Activated naive CD8-positive, alpha-beta T cell (primary cell): Measurements from ENCODE around the gene SETD2.

Experiments
- H3K27ac Mint-ChIP-seq: one replicate; pipeline ENCODE4 v1.8.0; 2021; ENCODE audit warnings: mixed read lengths
- H3K27me3 Mint-ChIP-seq: one replicate; pipeline ENCODE4 v1.8.0; 2021; ENCODE audit warnings: mixed read lengths
- H3K36me3 Mint-ChIP-seq: one replicate; pipeline ENCODE4 v1.8.0; 2021; ENCODE audit warnings: mixed read lengths
- H3K4me1 Mint-ChIP-seq: one replicate; pipeline ENCODE4 v1.8.0; 2021; ENCODE audit warnings: low read depth, mixed read lengths
- H3K4me3 Mint-ChIP-seq: one replicate; pipeline ENCODE4 v1.8.0; 2021; ENCODE audit warnings: mild to moderate bottlenecking, mixed read lengths
- H3K9me3 Mint-ChIP-seq: one replicate; pipeline ENCODE4 v1.8.0; 2021; ENCODE audit warnings: low read depth, mixed read lengths

The SETD2 gene

DNA sequence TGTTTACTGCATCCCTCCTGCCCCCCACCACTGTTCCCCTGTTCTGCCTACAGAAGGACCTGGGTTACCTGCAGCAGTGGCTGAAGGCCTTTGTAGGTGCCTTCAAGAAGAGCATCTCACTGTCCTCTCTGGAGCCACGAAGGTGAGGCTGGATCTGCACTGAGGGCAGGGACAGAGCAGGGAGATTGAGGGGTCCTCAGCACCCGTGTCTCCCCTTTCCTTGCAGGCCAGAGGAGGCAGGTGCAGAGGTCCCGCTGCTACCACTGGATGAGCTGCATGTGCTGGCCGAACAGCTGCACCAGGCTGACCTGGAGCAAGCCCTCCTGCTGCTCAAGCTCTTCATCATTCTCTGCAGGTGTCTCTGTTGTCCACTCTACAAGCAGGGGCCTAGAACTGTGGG, 175.3 kb downstream of the SETD2 start:
- Mint-ChIP-seq H3K4me3 (peak overlapping the region; percentile 38), H3K36me3 (no peaks in the 10 kb centered on the region), H3K9me3 (no peaks in the 10 kb centered on the region), H3K27me3 (no peaks in the 10 kb centered on the region), H3K4me1 (peaks cover 53% of the 10 kb centered on the region), H3K27ac (peak overlapping the region; percentile 41)

DNA sequence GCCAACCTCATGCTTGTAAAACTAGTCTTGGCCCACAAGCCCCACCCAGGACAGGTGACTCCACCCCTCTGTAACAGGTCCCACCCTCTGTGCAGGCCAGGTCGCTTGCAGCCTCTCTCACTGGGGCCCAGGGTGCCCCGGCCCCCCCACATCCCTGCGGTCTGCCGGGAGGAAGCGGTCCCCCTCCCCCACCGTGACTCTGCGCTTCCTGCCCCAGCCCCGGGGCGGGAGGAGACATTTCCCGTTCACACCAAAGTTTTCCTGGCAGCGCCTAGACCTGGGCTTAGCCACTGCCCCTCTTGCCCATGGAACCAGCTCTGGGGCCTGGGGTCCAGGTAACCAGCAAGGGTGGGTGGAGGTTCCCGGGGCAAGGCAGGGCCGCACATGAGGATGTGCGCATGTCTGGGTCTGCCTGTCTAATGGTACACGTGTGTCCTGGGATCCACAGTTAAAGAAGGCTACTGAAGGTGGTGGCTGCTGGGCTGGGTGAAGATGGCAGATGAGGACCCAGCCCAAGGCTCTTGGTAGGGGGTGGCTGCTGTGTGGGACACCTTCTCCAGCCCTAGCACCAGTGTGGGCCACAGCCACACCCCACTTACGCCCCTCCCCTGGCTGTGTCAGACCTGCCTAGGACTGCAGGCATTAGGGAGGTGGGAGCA, 176.0 kb downstream of the SETD2 start:
- Mint-ChIP-seq H3K36me3 (no peaks in the 10 kb centered on the region), H3K4me1 (peaks cover 53% of the 10 kb centered on the region), H3K9me3 (no peaks in the 10 kb centered on the region), H3K4me3 (peak overlapping the region; percentile 79), H3K27ac (peak overlapping the region; percentile 89), H3K27me3 (no peaks in the 10 kb centered on the region)

DNA sequence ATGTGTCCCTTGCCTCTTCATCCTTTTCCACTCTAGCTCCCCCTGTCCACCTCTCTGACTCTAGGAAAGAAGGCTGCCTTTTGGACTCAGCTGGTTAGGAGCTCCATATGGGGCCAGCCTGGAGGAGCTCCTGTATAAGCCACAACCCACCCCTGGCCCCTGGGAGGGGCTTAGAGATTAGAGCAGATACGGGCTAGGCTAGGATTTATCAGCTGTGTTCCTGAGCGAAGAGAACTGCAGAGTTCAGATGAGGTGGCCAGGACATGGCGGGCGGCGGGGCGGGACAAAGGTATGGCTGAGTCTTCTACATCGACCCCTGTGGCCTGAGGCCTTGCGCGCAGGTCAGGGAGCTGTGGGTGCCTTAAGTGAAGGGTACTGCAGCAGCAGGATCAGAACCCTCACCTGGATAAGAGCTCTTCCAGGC, 176.6 kb downstream of the SETD2 start:
- Mint-ChIP-seq H3K9me3 (no peaks in the 10 kb centered on the region), H3K36me3 (no peaks in the 10 kb centered on the region), H3K4me3 (peak overlapping the region; percentile 79), H3K27me3 (no peaks in the 10 kb centered on the region), H3K4me1 (peaks cover 57% of the 10 kb centered on the region), H3K27ac (peak overlapping the region; percentile 89)

DNA sequence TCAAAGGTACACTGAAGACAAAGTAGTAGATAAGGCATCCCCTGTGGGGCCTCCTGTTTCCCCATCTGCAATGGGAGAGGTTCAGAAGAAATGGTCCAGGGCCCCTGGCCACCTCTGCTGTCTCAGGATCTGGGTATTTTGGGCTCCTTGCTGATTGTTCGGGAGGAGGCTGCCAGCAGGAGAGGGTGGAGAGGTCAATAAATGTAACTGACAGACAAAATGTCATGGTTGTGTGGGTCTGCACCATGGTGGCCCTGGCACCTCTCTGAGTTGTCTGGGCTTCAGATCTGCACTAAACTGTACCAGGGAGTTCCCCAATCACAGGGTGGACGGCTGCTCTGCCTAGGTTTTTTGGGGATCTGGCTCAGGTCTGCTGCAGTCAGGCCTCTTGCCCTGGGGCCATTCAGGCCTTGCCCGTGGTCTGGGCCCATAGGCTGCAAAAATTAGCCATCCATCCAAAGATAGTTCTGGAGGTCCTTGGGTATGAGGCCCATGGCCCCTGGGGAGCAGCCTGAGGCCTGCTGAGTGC, 177.1 kb downstream of the SETD2 start:
- Mint-ChIP-seq H3K9me3 (no peaks in the 10 kb centered on the region), H3K4me1 (peaks cover 57% of the 10 kb centered on the region), H3K27ac (peak overlapping the region; percentile 89), H3K27me3 (no peaks in the 10 kb centered on the region), H3K36me3 (no peaks in the 10 kb centered on the region), H3K4me3 (peak overlapping the region; percentile 79)

DNA sequence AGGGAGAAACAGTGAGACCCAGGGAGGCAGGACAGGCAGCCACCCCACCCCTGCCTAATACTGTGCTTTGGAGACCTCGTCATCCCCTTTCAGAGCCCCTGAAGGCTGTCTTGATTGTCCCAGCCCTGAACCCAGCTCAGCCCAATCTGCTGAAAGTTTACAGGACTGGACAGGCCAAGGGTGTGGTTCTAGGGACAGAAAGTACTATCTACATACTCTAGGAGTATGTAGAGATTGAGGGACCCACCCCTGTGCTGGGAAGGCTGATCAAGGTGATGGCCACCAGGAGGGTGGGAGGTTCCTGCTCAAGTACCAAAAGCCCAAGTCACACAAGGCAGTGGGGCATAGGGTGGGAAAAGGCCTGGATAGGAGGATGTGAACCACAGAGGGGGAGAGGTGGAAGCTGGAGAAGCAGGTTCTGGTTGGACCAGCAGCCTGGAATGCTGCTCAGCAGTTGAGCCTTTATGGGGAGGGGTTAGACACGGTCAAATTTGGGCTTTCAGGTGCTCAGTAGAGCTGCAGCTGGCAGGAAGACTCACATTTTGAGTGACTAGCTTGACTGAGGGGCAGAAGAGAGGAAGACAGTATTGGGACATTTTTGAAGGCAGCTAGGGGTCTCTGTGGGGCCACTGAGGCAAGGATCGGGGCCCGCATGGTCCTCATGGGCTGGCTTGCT, 177.7 kb downstream of the SETD2 start:
- H3K36me3 Mint-ChIP-seq, result no peaks in the 10 kb centered on the region
- H3K4me1 Mint-ChIP-seq, result peaks cover 62% of the 10 kb centered on the region
- H3K27ac Mint-ChIP-seq, result peak overlapping the region; percentile 58
- H3K27me3 Mint-ChIP-seq, result no peaks in the 10 kb centered on the region
- H3K4me3 Mint-ChIP-seq, result peak overlapping the region; percentile 79
- no peaks in the 10 kb centered on the region for H3K9me3 Mint-ChIP-seq

DNA sequence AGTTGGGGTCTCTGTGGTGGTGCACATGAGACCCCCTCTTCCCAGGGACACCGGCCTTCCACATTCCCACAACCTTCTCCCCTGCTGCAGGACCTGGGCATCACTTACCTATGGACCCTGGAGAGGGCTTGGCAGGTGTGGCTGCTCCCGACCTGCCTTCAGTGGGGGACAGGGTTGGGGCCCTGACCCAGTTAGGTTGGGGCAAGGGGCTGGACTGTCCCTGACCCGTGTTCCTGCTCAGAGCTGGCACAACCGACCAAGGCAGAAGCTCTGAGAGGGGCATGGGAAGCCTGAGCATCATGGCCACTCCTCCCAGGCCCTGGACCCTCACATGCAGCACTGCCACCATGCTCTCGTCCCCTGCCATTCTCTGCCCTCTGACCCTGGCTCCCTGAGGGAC, 178.3 kb downstream of the SETD2 start:
- Mint-ChIP-seq H3K27ac (no peak overlapping the region), H3K9me3 (no peaks in the 10 kb centered on the region), H3K27me3 (no peaks in the 10 kb centered on the region), H3K4me3 (no peak overlapping the region), H3K4me1 (peaks cover 66% of the 10 kb centered on the region), H3K36me3 (no peaks in the 10 kb centered on the region)

DNA sequence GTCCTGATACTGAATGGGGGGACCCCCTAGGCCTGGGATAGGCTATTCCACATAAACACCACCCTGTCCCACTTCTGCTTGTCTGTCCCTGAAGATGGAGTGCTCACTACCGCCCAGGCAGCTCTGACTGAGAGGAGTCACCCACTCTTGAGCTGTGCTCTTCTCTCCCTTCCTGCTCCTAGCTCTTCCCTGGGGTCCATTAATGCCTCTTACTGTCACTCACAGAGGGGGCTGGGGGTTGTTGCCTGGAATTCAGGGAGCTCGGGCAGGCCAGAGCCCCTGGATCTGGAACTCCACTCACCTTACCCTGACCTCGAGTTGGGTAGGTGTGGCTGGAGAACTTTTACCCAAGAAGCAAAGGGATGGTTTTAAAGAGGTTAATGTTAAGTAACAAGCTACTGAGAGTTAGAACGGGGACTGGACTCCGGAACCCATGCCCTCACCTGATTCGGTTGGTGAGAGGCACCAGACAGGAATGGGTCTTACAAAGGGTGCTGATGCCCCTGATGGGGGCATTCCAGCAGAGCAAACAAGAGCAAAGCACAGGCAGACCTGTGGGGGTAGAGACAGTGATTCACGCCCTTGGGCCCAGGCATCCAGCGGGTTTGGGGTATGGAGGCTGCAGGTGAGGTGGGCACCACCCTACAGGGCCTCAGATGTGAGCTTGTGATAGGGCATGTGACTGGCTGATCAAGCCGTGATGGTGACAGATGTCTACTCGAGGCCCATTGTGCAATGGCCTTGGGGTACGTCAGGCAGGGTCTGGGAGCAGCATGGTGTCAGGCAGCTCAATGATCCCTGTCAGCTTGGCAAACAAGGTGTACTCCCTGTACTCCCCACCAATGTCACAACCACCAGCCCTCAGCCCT, 179.1 kb downstream of the SETD2 start:
- no peaks in the 10 kb centered on the region for H3K36me3 Mint-ChIP-seq
- H3K27me3 Mint-ChIP-seq, result no peaks in the 10 kb centered on the region
- H3K9me3 Mint-ChIP-seq, result no peaks in the 10 kb centered on the region
- H3K4me1 Mint-ChIP-seq, result peaks cover 65% of the 10 kb centered on the region
- H3K4me3 Mint-ChIP-seq, result peak overlapping the region; percentile 15
- no peak overlapping the region for H3K27ac Mint-ChIP-seq

DNA sequence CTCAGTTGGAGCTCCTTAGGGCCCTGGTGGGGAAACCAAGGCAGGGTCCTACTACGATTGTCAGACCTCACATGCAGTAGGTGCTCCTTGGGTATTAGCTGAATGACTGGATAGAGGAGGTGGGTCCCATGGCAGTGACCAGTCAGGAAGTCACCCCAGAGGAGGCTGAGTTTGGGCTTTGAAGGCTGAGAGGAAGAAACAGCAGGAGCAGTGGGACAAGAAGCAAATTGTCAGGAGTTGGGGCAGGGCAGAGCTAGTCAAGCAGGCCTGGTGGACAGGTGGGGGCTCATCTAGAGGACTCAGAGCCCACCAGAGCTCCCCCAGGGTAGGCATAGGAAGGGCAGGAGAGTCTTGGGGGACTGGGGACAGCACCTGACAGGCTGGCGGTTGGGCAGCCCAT, 181.4 kb downstream of the SETD2 start:
- Mint-ChIP-seq H3K9me3 (no peaks in the 10 kb centered on the region), H3K27me3 (no peaks in the 10 kb centered on the region), H3K36me3 (no peaks in the 10 kb centered on the region), H3K4me1 (peaks cover 63% of the 10 kb centered on the region), H3K4me3 (peak overlapping the region; percentile 4), H3K27ac (peak overlapping the region; percentile 42)

DNA sequence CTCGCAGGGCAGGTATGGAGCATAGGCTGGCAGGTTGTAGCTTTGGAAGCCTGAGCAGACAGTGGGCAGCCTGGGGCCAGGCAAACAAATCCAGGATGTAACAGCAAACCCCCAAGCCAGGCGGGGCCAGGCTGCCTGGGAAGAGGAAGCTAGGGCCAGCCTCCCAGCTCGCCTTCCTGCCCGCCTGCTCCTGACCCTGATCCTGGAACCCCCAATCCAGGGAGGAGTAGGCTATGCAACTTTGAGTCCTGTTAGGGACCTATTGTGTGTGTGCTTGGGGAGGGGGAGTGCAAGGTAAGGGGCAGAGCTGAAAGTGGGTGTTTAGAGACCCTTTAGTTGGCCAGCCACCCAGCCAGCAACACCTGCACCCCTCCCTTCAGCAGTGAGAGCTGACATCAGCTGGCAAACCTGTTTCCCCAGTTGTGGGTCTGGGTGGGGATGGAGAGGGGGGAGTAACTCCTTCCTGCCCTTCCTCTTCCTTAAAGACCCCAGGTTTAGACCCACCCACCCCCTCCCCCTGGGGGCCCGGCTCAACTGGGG, 181.9 kb downstream of the SETD2 start:
- H3K27ac Mint-ChIP-seq, result no peak overlapping the region
- H3K4me1 Mint-ChIP-seq, result peaks cover 60% of the 10 kb centered on the region
- H3K36me3 Mint-ChIP-seq, result no peaks in the 10 kb centered on the region
- H3K27me3 Mint-ChIP-seq, result no peaks in the 10 kb centered on the region
- peak overlapping the region; percentile 61 for H3K4me3 Mint-ChIP-seq
- no peaks in the 10 kb centered on the region for H3K9me3 Mint-ChIP-seq

DNA sequence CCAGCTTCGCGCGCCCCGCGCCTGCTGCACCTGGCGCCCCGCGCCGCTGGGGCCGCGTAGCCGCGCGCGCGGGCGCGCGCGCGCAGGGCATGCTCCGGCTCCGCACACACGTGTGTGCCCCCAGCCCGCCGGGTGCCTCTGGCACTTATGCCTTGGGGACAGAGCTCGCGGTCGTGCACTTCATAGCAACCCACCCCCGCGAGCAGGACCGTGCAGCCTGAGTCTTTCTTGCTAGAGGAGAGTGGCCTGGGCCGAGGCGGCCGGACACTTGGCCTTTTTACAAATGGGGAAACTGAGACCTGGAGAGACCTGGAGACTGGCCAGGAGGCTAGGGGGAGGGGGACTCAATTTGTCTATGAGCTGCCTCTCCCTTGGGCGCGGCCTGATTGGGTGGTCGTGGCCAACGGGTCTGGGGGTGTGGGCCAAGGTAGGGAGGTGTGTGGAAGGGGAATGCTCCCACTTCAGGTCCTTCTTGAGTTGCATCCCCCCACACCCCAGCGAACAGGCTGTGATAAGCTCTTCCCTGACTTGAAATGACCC, 183.9 kb downstream of the SETD2 start:
- Mint-ChIP-seq H3K36me3 (no peaks in the 10 kb centered on the region), H3K4me1 (peaks cover 48% of the 10 kb centered on the region), H3K9me3 (no peaks in the 10 kb centered on the region), H3K4me3 (peak overlapping the region; percentile 89), H3K27ac (peak overlapping the region; percentile 72), H3K27me3 (no peaks in the 10 kb centered on the region)

DNA sequence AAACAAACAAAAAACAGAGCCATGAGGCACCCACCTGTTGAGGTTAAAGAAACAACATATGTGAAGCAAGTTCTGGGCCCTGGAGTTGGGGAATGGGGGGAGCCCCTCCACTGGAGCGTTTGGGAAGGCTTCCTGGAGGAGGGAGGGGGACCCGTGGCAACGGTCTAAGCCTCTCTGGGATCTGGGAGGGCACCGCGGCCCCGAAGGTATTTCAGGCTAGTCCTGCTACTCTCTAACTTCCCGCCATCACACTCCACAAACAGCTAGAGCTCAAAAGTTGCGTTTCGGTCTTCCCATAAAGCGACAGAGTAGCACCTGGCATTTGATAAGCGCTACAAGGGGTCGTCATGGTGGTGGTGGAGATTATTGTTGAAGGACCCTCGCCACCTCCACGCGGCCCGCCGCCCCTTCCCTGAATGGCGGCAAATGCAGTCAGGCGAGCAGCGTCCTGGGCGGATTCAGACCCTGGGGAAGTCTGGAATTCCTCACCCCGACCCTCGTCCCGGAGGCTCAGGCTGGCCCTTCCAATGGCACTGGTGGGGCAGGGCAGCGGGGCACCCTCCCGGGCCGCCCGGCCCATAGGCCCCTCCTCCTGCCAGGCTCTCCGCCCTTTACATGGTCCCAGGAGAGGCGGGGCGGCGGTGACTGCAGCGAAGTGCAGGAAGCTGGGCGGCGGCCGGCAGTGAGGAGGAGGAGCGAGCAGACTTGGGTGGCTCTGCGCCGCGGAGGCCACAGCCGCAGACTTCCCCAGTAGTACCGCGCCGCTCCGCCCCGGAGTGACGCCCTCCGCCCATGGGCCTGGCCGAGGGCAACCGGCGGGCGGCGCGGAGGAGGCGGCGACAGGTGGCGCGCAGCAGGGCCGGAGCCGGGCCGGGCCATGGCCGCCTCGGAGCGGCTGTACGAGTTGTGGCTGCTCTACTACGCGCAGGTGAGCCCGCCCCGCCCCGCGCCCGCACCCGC, 184.6 kb downstream of the SETD2 start, which contains the start of gene NBEAL2:
TSS of gene NBEAL2 (plus strand) at position 682 of the 960 bp plus-strand sequence. CDS start at position 878, 196 bp downstream.
- Mint-ChIP-seq H3K4me3 (peak within 1 kb of the TSS; percentile 89), H3K4me1 (peaks cover 48% of the 10 kb centered on the region), H3K9me3 (no peaks in the 10 kb centered on the region)

DNA sequence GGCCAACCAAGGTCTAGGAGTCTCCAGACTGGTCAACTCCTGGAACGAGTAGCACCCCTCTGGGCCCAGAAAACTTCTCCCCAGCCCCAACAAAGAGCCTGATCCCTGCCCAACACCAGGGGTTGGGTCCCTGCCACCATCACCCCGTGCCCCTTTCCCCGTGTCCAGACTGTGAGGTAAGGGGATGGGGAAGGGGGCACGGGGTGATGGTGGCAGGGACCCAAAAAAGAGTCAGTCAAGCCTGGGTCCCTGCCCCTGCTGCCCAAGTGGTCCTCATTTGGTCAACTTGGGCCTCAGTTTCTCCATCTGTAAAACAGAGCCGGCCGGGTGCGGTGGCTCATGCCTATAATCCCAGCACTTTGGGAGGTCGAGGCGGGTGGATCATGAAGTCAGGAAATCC, 185.5 kb downstream of the SETD2 start:
- H3K36me3 Mint-ChIP-seq, result peaks cover 7% of the 10 kb centered on the region
- no peaks in the 10 kb centered on the region for H3K9me3 Mint-ChIP-seq
- H3K27me3 Mint-ChIP-seq, result no peaks in the 10 kb centered on the region
- peak overlapping the region; percentile 78 for H3K27ac Mint-ChIP-seq
- peak overlapping the region; percentile 99 for H3K4me3 Mint-ChIP-seq
- H3K4me1 Mint-ChIP-seq, result peaks cover 53% of the 10 kb centered on the region

More for the DNA sequence above, 184.6 kb downstream of the SETD2 start, which contains the start of gene NBEAL2:
- peak within 1 kb of the TSS; percentile 92 for H3K27ac Mint-ChIP-seq
- H3K36me3 Mint-ChIP-seq, result peaks cover 6% of the 10 kb centered on the region
- no peaks in the 10 kb centered on the region for H3K27me3 Mint-ChIP-seq

DNA sequence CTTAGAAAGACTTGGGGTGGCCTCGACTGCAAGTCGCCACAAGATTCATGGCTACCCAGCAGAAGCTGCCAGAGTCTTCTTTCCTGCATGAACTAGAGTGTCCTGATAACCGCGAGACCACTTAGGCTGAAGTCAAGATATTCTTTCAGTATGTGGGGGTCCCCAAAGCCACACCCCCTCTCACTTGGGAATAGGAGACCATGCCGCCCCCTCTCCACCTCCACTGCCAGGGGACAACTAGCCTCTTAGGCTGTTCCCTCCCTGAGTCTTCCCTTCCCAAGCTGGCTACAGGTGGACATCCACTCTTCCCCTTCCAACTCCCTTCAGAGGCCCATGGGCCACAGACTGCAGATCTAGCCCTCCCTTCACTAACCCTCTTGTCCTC, 186.1 kb downstream of the SETD2 start:
- Mint-ChIP-seq H3K4me1 (peaks cover 55% of the 10 kb centered on the region), H3K27ac (peak overlapping the region; percentile 78), H3K9me3 (no peaks in the 10 kb centered on the region), H3K27me3 (no peaks in the 10 kb centered on the region), H3K4me3 (peak overlapping the region; percentile 99), H3K36me3 (peaks cover 7% of the 10 kb centered on the region)
